K562 (cell line): ENCODE results near the gene ACTR3C. TPM values are rescaled to one million over a fixed set of nuclear protein-coding genes. Genes with fewer than 3 reads are reported as not detected.

Experiments
- ADNP ChIP-seq: fragments of 200-800 bp; sonication (Bioruptor generic); IDR thresholded peaks from 2 replicates; pipeline ENCODE4 v1.6.1; 2016; ENCODE audit warnings: missing genetic modification characterization, missing compliant biosample characterization
- CBFB ChIP-seq: sonication (generic); formaldehyde crosslinking; IDR thresholded peaks from 2 replicates; pipeline ENCODE4 v1.4.0; 2020; ENCODE audit warnings: mild to moderate bottlenecking, missing genetic modification reagents
- ELF1 ChIP-seq: fragments of 200-800 bp; sonication (Bioruptor generic); IDR thresholded peaks from 2 replicates; pipeline ENCODE4 v1.6.1; 2016; ENCODE audit warnings: missing genetic modification characterization, missing compliant biosample characterization
- GATAD2B ChIP-seq: fragments of 450-650 bp; IDR thresholded peaks from 2 replicates; pipeline ENCODE4 v1.6.1; 2017; ENCODE audit warnings: mild to moderate bottlenecking, borderline replicate concordance
- HNRNPL ChIP-seq: fragments of 200-400 bp; formaldehyde crosslinking; IDR thresholded peaks from 2 replicates; pipeline ENCODE4 v1.6.1; 2017; ENCODE audit warnings: low read depth, mild to moderate bottlenecking, low read length
- MGA ChIP-seq: fragments of 450-650 bp; IDR thresholded peaks from 2 replicates; pipeline ENCODE4 v1.6.1; 2016; ENCODE audit warnings: mild to moderate bottlenecking, moderate library complexity
- SREBF1 ChIP-seq: fragments of 150-350 bp; IDR thresholded peaks from 2 replicates; pipeline ENCODE4 v1.6.1; 2014; ENCODE audit warnings: antibody characterized with exemption, low read depth, low read length, borderline replicate concordance
- ZBTB2 ChIP-seq: fragments of 450-650 bp; IDR thresholded peaks from 2 replicates; pipeline ENCODE4 v1.6.1; 2016; ENCODE audit warnings: antibody characterized with exemption
- ZNF12 ChIP-seq: sonication (generic); formaldehyde crosslinking; IDR thresholded peaks from 2 replicates; pipeline ENCODE4 v1.4.0; 2020; ENCODE audit warnings: mild to moderate bottlenecking, missing genetic modification reagents
- ZNF280A ChIP-seq: fragments of 450-650 bp; IDR thresholded peaks from 2 replicates; pipeline ENCODE4 v1.6.1; 2018; ENCODE audit warnings: mild to moderate bottlenecking, low read depth; ENCODE audit not compliant: partially characterized antibody
- ZNF311 ChIP-seq: fragments of 250-450 bp; sonication (Bioruptor Pico); IDR thresholded peaks from 2 replicates; pipeline ENCODE4 v1.4.0; 2020; ENCODE audit warnings: mild to moderate bottlenecking, moderate library complexity
- ZNF41 ChIP-seq: fragments of 250-450 bp; sonication (Bioruptor Pico); conservative IDR thresholded peaks from 2 replicates; pipeline ENCODE4 v1.4.0; 2020; ENCODE audit warnings: mild to moderate bottlenecking
- polyA plus RNA-seq, 8 experiments: library from polyadenylated mRNA; depleted of rRNA in 4 of 8; stranded (reverse) in 5 of 8; unstranded in 3 of 8; fragments of >200 nt; fragmentation: Nextera tagmentation in 2 of 8; fragmentation: Illumina TruSeq in 1 of 8; extraction: Ambion mirVana in 2 of 8; extraction: Trizol in 1 of 8; gene quantifications; 2 replicates each; pipeline versions ENCODE4 v1.2.1 to v1.2.3, GENCODE V29; 2011 to 2014; ENCODE audit warnings: inconsistent platforms in 1 of 8, missing spikeins in 1 of 8
- total RNA-seq, 7 experiments: library from RNA; depleted of rRNA in 6 of 7; stranded (reverse); fragments of >200 nt in 6 of 7; fragmentation: Illumina TruSeq in 2 of 7; extraction: Trizol in 2 of 7; gene quantifications; 2 replicates each; pipeline versions ENCODE4 v1.2.1 to v1.2.3, GENCODE V29; 2011 to 2021; ENCODE audit warnings: low replicate concordance in 1 of 7

Gene ACTR3C
- total and polyA plus RNA-seq, 9 of the 15 experiments (the other 6 are each of a cell fraction or from before 2014, with no cell fraction given) = 9.0 to 35.4 (median 13.3) TPM

- TF ChIP-seq ZNF311 (CRISPR knock-in tag) (peak; percentile 43; the same call in 1 of the 2 replicates), GATAD2B (peak; percentile 98), ZNF12 (CRISPR knock-in tag) (peak; percentile 67), ADNP (tag) (no peak), ZNF41 (CRISPR knock-in tag) (no peak), HNRNPL (peak; percentile 85), CBFB (CRISPR knock-in tag) (no peak; the same call in 1 of the 2 replicates), ZBTB2 (peak; percentile 65; the same call in 1 of the 2 replicates), ELF1 (0 out of 2 replicates have a peak, but pooled peaks have one; percentile 38), MGA (peak; percentile 99), SREBF1 (no peak), ZNF280A (no peak)
Observed at GRCh38 chr7:150368096-150368883, 44.9 kb upstream of the ACTR3C start, which contains the start of gene REPIN1 (continued).
